ENCODE measurements around the gene OGDHL.
"Not testable (repeated sequence)": the region's sequence is repeated elsewhere in the genome, so short reads cannot be mapped to it uniquely, and the experiment has no call there.

DNA sequence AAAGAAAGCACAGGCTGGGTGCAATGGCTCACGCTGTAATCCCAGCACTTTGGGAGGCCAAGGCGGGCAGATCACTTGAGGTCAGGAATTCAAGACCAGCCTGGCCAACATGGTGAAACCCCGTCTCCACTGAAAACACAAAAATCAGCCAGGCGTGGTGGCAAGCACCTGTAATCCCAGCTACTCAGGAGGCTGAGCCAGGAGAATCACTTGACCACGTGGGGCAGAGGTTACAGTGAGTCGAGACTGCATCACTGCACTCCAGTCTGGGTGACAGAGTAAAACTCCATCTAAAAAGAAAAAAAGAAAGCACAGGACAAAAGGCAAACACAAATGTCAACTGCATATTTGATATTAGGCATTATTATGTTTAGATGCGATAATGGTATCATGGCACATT is 7.2 kb downstream of the OGDHL start:
- TF ChIP-seq, protein P1, sequence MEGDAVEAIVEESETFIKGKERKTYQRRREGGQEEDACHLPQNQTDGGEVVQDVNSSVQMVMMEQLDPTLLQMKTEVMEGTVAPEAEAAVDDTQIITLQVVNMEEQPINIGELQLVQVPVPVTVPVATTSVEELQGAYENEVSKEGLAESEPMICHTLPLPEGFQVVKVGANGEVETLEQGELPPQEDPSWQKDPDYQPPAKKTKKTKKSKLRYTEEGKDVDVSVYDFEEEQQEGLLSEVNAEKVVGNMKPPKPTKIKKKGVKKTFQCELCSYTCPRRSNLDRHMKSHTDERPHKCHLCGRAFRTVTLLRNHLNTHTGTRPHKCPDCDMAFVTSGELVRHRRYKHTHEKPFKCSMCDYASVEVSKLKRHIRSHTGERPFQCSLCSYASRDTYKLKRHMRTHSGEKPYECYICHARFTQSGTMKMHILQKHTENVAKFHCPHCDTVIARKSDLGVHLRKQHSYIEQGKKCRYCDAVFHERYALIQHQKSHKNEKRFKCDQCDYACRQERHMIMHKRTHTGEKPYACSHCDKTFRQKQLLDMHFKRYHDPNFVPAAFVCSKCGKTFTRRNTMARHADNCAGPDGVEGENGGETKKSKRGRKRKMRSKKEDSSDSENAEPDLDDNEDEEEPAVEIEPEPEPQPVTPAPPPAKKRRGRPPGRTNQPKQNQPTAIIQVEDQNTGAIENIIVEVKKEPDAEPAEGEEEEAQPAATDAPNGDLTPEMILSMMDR (IDR thresholded peaks at IDR 0.05), result not testable (repeated sequence)
- TF ChIP-seq POLR2AphosphoS5 (IDR thresholded peaks at IDR 0.05; ENCODE audit: low read depth, low read length); TCF7L2 (IDR thresholded peaks at IDR 0.05; ENCODE audit: low read depth, low read length); SIN3A (IDR thresholded peaks at IDR 0.05; ENCODE audit: borderline replicate concordance, insufficient read depth, low read depth, low read length): not testable (repeated sequence)
- TF ChIP-seq, protein P2, sequence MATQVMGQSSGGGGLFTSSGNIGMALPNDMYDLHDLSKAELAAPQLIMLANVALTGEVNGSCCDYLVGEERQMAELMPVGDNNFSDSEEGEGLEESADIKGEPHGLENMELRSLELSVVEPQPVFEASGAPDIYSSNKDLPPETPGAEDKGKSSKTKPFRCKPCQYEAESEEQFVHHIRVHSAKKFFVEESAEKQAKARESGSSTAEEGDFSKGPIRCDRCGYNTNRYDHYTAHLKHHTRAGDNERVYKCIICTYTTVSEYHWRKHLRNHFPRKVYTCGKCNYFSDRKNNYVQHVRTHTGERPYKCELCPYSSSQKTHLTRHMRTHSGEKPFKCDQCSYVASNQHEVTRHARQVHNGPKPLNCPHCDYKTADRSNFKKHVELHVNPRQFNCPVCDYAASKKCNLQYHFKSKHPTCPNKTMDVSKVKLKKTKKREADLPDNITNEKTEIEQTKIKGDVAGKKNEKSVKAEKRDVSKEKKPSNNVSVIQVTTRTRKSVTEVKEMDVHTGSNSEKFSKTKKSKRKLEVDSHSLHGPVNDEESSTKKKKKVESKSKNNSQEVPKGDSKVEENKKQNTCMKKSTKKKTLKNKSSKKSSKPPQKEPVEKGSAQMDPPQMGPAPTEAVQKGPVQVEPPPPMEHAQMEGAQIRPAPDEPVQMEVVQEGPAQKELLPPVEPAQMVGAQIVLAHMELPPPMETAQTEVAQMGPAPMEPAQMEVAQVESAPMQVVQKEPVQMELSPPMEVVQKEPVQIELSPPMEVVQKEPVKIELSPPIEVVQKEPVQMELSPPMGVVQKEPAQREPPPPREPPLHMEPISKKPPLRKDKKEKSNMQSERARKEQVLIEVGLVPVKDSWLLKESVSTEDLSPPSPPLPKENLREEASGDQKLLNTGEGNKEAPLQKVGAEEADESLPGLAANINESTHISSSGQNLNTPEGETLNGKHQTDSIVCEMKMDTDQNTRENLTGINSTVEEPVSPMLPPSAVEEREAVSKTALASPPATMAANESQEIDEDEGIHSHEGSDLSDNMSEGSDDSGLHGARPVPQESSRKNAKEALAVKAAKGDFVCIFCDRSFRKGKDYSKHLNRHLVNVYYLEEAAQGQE (IDR thresholded peaks at IDR 0.05; ENCODE audit: insufficient read depth in 1 of 2, low read depth in 2 of 2, low read length in 1 of 2), result not testable (repeated sequence)
